GM12878 (cell line): ENCODE results near the gene AZU1. TPM values are rescaled to one million over a fixed set of nuclear protein-coding genes. Genes with fewer than 3 reads are reported as not detected.

Experiments used
- ATAC-seq: fragments of 200-7000 bp; cut with Tn5 transposase; 3 replicates; pipeline ENCODE4 v1.9.1; 2020; ENCODE audit warnings: mild to moderate bottlenecking, moderate library complexity
- BruUV-seq: library from RNA; stranded (reverse); fragments of 400-500 nt; replicated peaks from 2 replicates; lab custom pipeline; 2021; lab: Mats Ljungman, UMichigan
- CTCF ChIA-PET: fragments of 300-600 bp; sonication (Branson Sonifier 250); formaldehyde crosslinking; extraction: SDS; loops from one replicate; lab custom pipeline; 2021; ENCODE audit warnings: inconsistent platforms; lab: Yijun Ruan, JAX
- POLR2A ChIA-PET: fragments of 350-600 bp; formaldehyde crosslinking; extraction: SDS; loops from one replicate; lab custom pipeline; 2021; ENCODE audit warnings: inconsistent platforms; lab: Charles Lee
- RAD21 ChIA-PET: fragments of 300-600 bp; sonication (Branson Sonifier 250); formaldehyde crosslinking; loops from one replicate; lab custom pipeline; 2023; ENCODE audit warnings: antibody characterized with exemption; ENCODE audit not compliant: unreplicated experiment; lab: Charles Lee
- SMC1A ChIA-PET: fragments of 300-600 bp; sonication (Branson Sonifier 250); formaldehyde crosslinking; loops from one replicate; lab custom pipeline; 2023; ENCODE audit not compliant: unreplicated experiment, uncharacterized antibody; lab: Charles Lee
- DNase-seq: peaks from one replicate; pipeline ENCODE4 v3.0.0-alpha.2; 2011; ENCODE audit warnings: low read depth, low spot score
- FAIRE-seq: peaks from 3 replicates; lab custom pipeline; 2011; peaks lifted over from hg19 to GRCh38; lab: Jason Lieb, UNC
- H2AFZ ChIP-seq: 2 replicates; pipeline ENCODE4 v1.6.0; 2011; ENCODE audit warnings: low read depth, low read length, control low read depth; ENCODE audit not compliant: control insufficient read depth
- H3K27ac ChIP-seq: 2 replicates; pipeline ENCODE4 v1.5.1; 2011; ENCODE audit warnings: control low read depth; ENCODE audit not compliant: control insufficient read depth, insufficient read depth
- H3K27me3 ChIP-seq, 2 experiments: replicated peaks in 1 of 2; 2 replicates each; pipeline versions ENCODE4 v1.6.0 to v1.6.1; 2011; ENCODE audit warnings: low read length in 1 of 2; ENCODE audit not compliant: control insufficient read depth in 2 of 2, insufficient read depth in 2 of 2
- H3K36me3 ChIP-seq, 2 experiments: 2 replicates each; pipeline ENCODE4 v1.5.1; 2011; ENCODE audit warnings: low read length in 1 of 2; ENCODE audit not compliant: control insufficient read depth in 2 of 2, insufficient read depth in 2 of 2
- H3K4me1 ChIP-seq: 2 replicates; pipeline ENCODE4 v1.6.1; 2011; ENCODE audit warnings: mild to moderate bottlenecking, low read length, moderate library complexity, mixed read lengths; ENCODE audit not compliant: control insufficient read depth, insufficient read depth
- H3K4me2 ChIP-seq: 2 replicates; pipeline ENCODE4 v1.6.0; 2011; ENCODE audit warnings: control low read depth; ENCODE audit not compliant: control insufficient read depth, insufficient read depth
- H3K4me3 ChIP-seq: fragments of 200-600 bp; sonication (generic); 2 replicates; pipeline ENCODE4 v1.5.1; 2016
- H3K79me2 ChIP-seq: 2 replicates; pipeline ENCODE4 v1.6.0; 2011; ENCODE audit warnings: low read length; ENCODE audit not compliant: control insufficient read depth, insufficient read depth
- H3K9ac ChIP-seq: 2 replicates; pipeline ENCODE4 v1.8.0; 2011; ENCODE audit warnings: low read length, control low read depth, mixed read lengths; ENCODE audit not compliant: control insufficient read depth, insufficient read depth
- H3K9me3 ChIP-seq: replicated peaks from 3 replicates; pipeline ENCODE4 v1.5.1; 2011; ENCODE audit warnings: mild to moderate bottlenecking, low read length; ENCODE audit not compliant: control insufficient read depth, insufficient read depth
- H4K20me1 ChIP-seq: 2 replicates; pipeline ENCODE4 v1.6.0; 2011; ENCODE audit not compliant: control insufficient read depth, insufficient read depth
- WGBS: methylation state at CpG from one replicate; pipeline ENCODE4 v1.1.6; 2016; ENCODE audit warnings: low lambda C conversion rate; ENCODE audit not compliant: insufficient replicate concordance, insufficient coverage; ENCODE audit errors: missing lambda C conversion rate; 5-methylcytosine and 5-hydroxymethylcytosine counted together
- in situ Hi-C: fragments of 300-500 bp; cut with MboI; formaldehyde crosslinking; loops from 9 replicates; pipeline ENCODE4 v1.14.3; 2018; ENCODE audit warnings: mixed read lengths
- intact Hi-C: fragments of 100-400 bp; cut with micrococcal nuclease; formaldehyde crosslinking; loops from one replicate; pipeline ENCODE4 v1.14.2; 2022; ENCODE audit not compliant: unreplicated experiment
- polyA plus RNA-seq, 11 experiments: library from polyadenylated mRNA; depleted of rRNA in 4 of 11; unstranded in 6 of 11; stranded (reverse) in 5 of 11; fragments of >200 nt; fragmentation: Nextera tagmentation in 4 of 11; fragmentation: Illumina TruSeq in 1 of 11; extraction: Ambion mirVana in 4 of 11; extraction: Trizol in 1 of 11; gene quantifications; 1 replicate in 1 of 11; 2 replicates in 10 of 11; pipeline versions ENCODE4 v1.2.1 to v1.2.3, GENCODE V29; 2011 to 2016; ENCODE audit warnings: inconsistent platforms in 2 of 11, missing spikeins in 2 of 11, low read depth in 1 of 11
- total RNA-seq, 4 experiments: library from RNA; depleted of rRNA in 3 of 4; stranded (reverse); fragments of >200 nt in 3 of 4; fragmentation: Illumina TruSeq in 1 of 4; extraction: Trizol in 1 of 4; gene quantifications; 2 replicates each; pipeline versions ENCODE4 v1.2.1 to v1.2.3, GENCODE V29; 2013 to 2021
- TF ChIP-seq, protein P1 (sequence below), 3 experiments: IDR thresholded peaks in 2 of 3; conservative IDR thresholded peaks in 1 of 3; 2 replicates each; pipeline ENCODE4 v1.5.1; 2011; ENCODE audit warnings: low read depth in 3 of 3, low read length in 3 of 3, mild to moderate bottlenecking in 3 of 3, control low read depth in 2 of 3, moderate library complexity in 2 of 3, inconsistent platforms in 1 of 3, mixed read lengths in 1 of 3; ENCODE audit not compliant: control insufficient read depth in 2 of 3, insufficient read depth in 1 of 3; ENCODE audit errors: extremely low read depth in 1 of 3
- TF ChIP-seq, protein P2 (sequence below): IDR thresholded peaks from 2 replicates; pipeline ENCODE4 v1.6.1; 2011; ENCODE audit warnings: borderline replicate concordance, low read depth, mild to moderate bottlenecking, moderate library complexity, low read length; ENCODE audit not compliant: insufficient read depth, poor library complexity, severe bottlenecking

Gene AZU1
- total and polyA plus RNA-seq, 10 of the 15 experiments (the other 5 are each of a cell fraction or from before 2014, with no cell fraction given), result not detected

DNA sequence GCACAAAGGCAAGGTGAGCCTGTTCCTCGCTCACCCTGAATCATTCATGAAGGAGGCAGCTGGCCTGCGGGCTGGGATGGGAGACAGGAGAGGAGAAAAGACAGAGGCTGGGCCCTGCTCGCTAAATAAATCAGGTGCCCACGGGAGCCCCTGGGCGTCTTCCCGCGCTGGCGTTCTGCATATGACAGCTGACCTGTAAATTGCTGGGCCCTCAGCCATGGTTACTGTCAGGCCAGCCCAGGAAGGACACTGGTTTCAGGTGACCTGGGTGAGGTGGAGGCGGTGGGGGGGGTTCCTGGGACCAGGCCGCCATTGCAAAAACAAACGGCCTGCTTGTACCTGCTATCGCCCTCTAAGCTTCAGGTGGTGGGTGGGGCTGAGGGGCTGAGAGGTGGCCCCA, 33.8 kb upstream of the AZU1 start:
- Histone ChIP-seq H2AFZ (no peak overlapping the region), H4K20me1 (peaks cover 2% of the 10 kb centered on the region), H3K4me3 (no peak overlapping the region), H3K27ac (no peak overlapping the region), H3K79me2 (peaks cover 12% of the 10 kb centered on the region), H3K9me3 (no peaks in the 10 kb centered on the region), H3K36me3 (no peaks in the 10 kb centered on the region; a peak in 3 of 4 replicates), H3K9ac (no peak overlapping the region), H3K4me1 (no peaks in the 10 kb centered on the region), H3K27me3 (no peaks in the 10 kb centered on the region; a peak in 1 of 4 replicates), H3K4me2 (no peak overlapping the region)
- ChIA-PET RAD21 (no interaction called here), POLR2A (interaction anchor here (0.7 kb wide), 1 partner anchor 108 kb away, joined by 6 read pairs; no protein-coding TSS in a partner anchor), CTCF (no interaction called here), SMC1A (no interaction called here)
- 94% methylated on average over 12 of the region's 12 CpGs for WGBS
- no TSS peak for BruUV-seq
- in situ Hi-C loops (no loop called here), intact Hi-C loops (no loop called here)
- DNase-seq (no peak), FAIRE-seq (no peak), ATAC-seq (no peak)
- TF ChIP-seq, protein P1, sequence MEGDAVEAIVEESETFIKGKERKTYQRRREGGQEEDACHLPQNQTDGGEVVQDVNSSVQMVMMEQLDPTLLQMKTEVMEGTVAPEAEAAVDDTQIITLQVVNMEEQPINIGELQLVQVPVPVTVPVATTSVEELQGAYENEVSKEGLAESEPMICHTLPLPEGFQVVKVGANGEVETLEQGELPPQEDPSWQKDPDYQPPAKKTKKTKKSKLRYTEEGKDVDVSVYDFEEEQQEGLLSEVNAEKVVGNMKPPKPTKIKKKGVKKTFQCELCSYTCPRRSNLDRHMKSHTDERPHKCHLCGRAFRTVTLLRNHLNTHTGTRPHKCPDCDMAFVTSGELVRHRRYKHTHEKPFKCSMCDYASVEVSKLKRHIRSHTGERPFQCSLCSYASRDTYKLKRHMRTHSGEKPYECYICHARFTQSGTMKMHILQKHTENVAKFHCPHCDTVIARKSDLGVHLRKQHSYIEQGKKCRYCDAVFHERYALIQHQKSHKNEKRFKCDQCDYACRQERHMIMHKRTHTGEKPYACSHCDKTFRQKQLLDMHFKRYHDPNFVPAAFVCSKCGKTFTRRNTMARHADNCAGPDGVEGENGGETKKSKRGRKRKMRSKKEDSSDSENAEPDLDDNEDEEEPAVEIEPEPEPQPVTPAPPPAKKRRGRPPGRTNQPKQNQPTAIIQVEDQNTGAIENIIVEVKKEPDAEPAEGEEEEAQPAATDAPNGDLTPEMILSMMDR (IDR thresholded peaks at IDR 0.05 in 2 of 3, conservative IDR thresholded peaks at IDR 0.05 in 1 of 3; ENCODE audit: control insufficient read depth in 2 of 3, extremely low read depth in 1 of 3, insufficient read depth in 1 of 3, low read depth in 3 of 3, low read length in 3 of 3), result no peak
- TF ChIP-seq, protein P2, sequence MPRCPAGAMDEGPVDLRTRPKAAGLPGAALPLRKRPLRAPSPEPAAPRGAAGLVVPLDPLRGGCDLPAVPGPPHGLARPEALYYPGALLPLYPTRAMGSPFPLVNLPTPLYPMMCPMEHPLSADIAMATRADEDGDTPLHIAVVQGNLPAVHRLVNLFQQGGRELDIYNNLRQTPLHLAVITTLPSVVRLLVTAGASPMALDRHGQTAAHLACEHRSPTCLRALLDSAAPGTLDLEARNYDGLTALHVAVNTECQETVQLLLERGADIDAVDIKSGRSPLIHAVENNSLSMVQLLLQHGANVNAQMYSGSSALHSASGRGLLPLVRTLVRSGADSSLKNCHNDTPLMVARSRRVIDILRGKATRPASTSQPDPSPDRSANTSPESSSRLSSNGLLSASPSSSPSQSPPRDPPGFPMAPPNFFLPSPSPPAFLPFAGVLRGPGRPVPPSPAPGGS, result peak; percentile 76
